CD4-positive, alpha-beta memory T cell (primary cell): ENCODE measurements around the gene MICAL2. TPM values are rescaled to one million over a fixed set of nuclear protein-coding genes. Genes with fewer than 3 reads are reported as not detected.

Experiments used
- CTCF ChIA-PET: fragments of 350-600 bp; sonication (Branson Sonifier 250); formaldehyde crosslinking; loops from one replicate; lab custom pipeline; 2021; ENCODE audit warnings: inconsistent platforms; ENCODE audit not compliant: partially characterized antibody; lab: Charles Lee
- POLR2A ChIA-PET: fragments of 350-600 bp; sonication (Branson Sonifier 250); formaldehyde crosslinking; loops from one replicate; lab custom pipeline; 2021; ENCODE audit not compliant: partially characterized antibody; lab: Charles Lee
- DNase-seq, 5 donors: peaks; one replicate each; pipeline versions ENCODE4 v3.0.0 to v3.0.0-alpha.2; 2020 to 2022; ENCODE audit warnings: mixed read lengths in 1 of 5
- H3K27ac ChIP-seq: one replicate; pipeline ENCODE4 v1.7.0; 2013; ENCODE audit warnings: low read depth, low read length
- H3K27me3 ChIP-seq: 2 replicates; pipeline ENCODE4 v1.7.0; 2013; ENCODE audit warnings: mild to moderate bottlenecking, low read length, moderate library complexity; ENCODE audit not compliant: insufficient read depth
- H3K36me3 ChIP-seq: 2 replicates; pipeline ENCODE4 v1.7.0; 2013; ENCODE audit warnings: mild to moderate bottlenecking, low read length, moderate library complexity; ENCODE audit not compliant: insufficient read depth
- H3K4me1 ChIP-seq: 2 replicates; pipeline ENCODE4 v1.7.0; 2013; ENCODE audit warnings: mild to moderate bottlenecking, low read length, moderate library complexity; ENCODE audit not compliant: insufficient read depth
- H3K4me3 ChIP-seq, 2 donors: one replicate each; pipeline ENCODE4 v1.7.0; 2013; ENCODE audit warnings: low read length in 2 of 2, mild to moderate bottlenecking in 1 of 2
- H3K9me3 ChIP-seq, 2 donors: one replicate each; pipeline ENCODE4 v1.7.0; 2013; ENCODE audit warnings: low read length in 2 of 2, control low read depth in 1 of 2; ENCODE audit not compliant: control insufficient read depth in 1 of 2
- H3K27ac Mint-ChIP-seq, 7 donors: one replicate each; pipeline ENCODE4 v1.8.0; 2020 to 2021; ENCODE audit warnings: mixed read lengths in 7 of 7, mild to moderate bottlenecking in 6 of 7, inconsistent platforms in 3 of 7, moderate library complexity in 3 of 7
- H3K27me3 Mint-ChIP-seq, 2 donors: one replicate each; pipeline ENCODE4 v1.8.0; 2020 to 2021; ENCODE audit warnings: mixed read lengths in 2 of 2
- H3K36me3 Mint-ChIP-seq, 2 donors: one replicate each; pipeline ENCODE4 v1.8.0; 2020 to 2021; ENCODE audit warnings: mixed read lengths in 2 of 2, inconsistent platforms in 1 of 2, mild to moderate bottlenecking in 1 of 2
- H3K4me1 Mint-ChIP-seq, 4 donors: one replicate each; pipeline ENCODE4 v1.8.0; 2020 to 2021; ENCODE audit warnings: mixed read lengths in 4 of 4, mild to moderate bottlenecking in 1 of 4
- H3K4me3 Mint-ChIP-seq, 8 donors: one replicate each; pipeline ENCODE4 v1.8.0; 2020 to 2021; ENCODE audit warnings: mixed read lengths in 8 of 8, mild to moderate bottlenecking in 7 of 8, moderate library complexity in 6 of 8, inconsistent platforms in 3 of 8
- H3K9me3 Mint-ChIP-seq, 8 donors: one replicate each; pipeline ENCODE4 v1.8.0; 2020 to 2021; ENCODE audit warnings: mixed read lengths in 8 of 8, mild to moderate bottlenecking in 5 of 8, inconsistent platforms in 3 of 8, moderate library complexity in 1 of 8
- intact Hi-C: fragments of 100-400 bp; cut with micrococcal nuclease; formaldehyde crosslinking; loops from one replicate; pipeline ENCODE4 v1.15.1; 2023
- polyA plus RNA-seq, 2 donors: library from polyadenylated mRNA; unstranded; fragments of 300-500 nt; fragmentation: Illumina TruSeq; gene quantifications; one replicate each; pipeline ENCODE4 v1.2.3, GENCODE V29; 2021
- total RNA-seq, 2 experiments: library from RNA; stranded (reverse); gene quantifications; one replicate each; pipeline ENCODE4 v1.2.3, GENCODE V29; 2021

MICAL2 gene
- total and polyA plus RNA-seq, 4 experiments from 2014 or later: 10.9 to 38.8 (median 28.2) TPM

- H3K9me3 ChIP-seq: no peaks in the 10 kb centered on the region
- no peak overlapping the region for H3K4me3 ChIP-seq
- DNase-seq: no peak
- H3K4me1 Mint-ChIP-seq: peaks cover 0 to 15% (median 5%) of the 10 kb centered on the region in 4 donors
- no peaks in the 10 kb centered on the region for H3K27me3 Mint-ChIP-seq
- peaks cover 6% of the 10 kb centered on the region for H3K36me3 ChIP-seq
- H3K36me3 Mint-ChIP-seq: peaks cover 23 to 50% of the 10 kb centered on the region in 2 donors
- POLR2A ChIA-PET: no interaction called here
- intact Hi-C loops: no loop called here
- peak overlapping the region in 2 of 7 donors; percentile 7 to 92 for H3K27ac Mint-ChIP-seq
- peaks cover 10% of the 10 kb centered on the region for H3K4me1 ChIP-seq
- CTCF ChIA-PET: interaction anchor here (1.2 to 1.3 kb wide), 2 partner anchors 38 to 198 kb away, joined by 3 to 5 read pairs; no protein-coding TSS in a partner anchor
- H3K4me3 Mint-ChIP-seq: peak overlapping the region in 1 of 8 donors; percentile 37
- no peak overlapping the region for H3K27ac ChIP-seq
- no peaks in the 10 kb centered on the region for H3K27me3 ChIP-seq
- peaks cover 0 to 1% (median 0%) of the 10 kb centered on the region in 8 donors for H3K9me3 Mint-ChIP-seq
These were observed 132.6 kb downstream of the MICAL2 start for GRCh38 chr11:12242966-12243365.

- H3K9me3 ChIP-seq: no peaks in the 10 kb centered on the region
- Mint-ChIP-seq H3K27ac (peak overlapping the region in 2 of 7 donors; percentile 30 to 92), H3K4me1 (peaks cover 0 to 15% (median 5%) of the 10 kb centered on the region in 4 donors), H3K9me3 (peaks cover 0 to 1% (median 0%) of the 10 kb centered on the region in 8 donors), H3K27me3 (no peaks in the 10 kb centered on the region), H3K4me3 (no peak overlapping the region), H3K36me3 (peaks cover 20 to 50% of the 10 kb centered on the region in 2 donors)
- H3K4me3 ChIP-seq: no peak overlapping the region
- ChIA-PET CTCF (no interaction called here), POLR2A (no interaction called here)
- H3K27me3 ChIP-seq: no peaks in the 10 kb centered on the region
- DNase-seq: no peak
- H3K4me1 ChIP-seq: peaks cover 10% of the 10 kb centered on the region
- H3K27ac ChIP-seq: no peak overlapping the region
- intact Hi-C loops: no loop called here
- peaks cover 4% of the 10 kb centered on the region for H3K36me3 ChIP-seq
These were observed 133.1 kb downstream of the MICAL2 start for GRCh38 chr11:12243486-12243885.

GRCh38 chr11:12243911-12244550, 133.6 kb downstream of the MICAL2 start:
- H3K27ac Mint-ChIP-seq: peak overlapping the region in 2 of 7 donors; percentile 30 to 39
- no peak overlapping the region for H3K4me3 ChIP-seq
- POLR2A ChIA-PET: no interaction called here
- H3K27ac ChIP-seq: no peak overlapping the region
- peaks cover 10% of the 10 kb centered on the region for H3K4me1 ChIP-seq
- H3K9me3 Mint-ChIP-seq: peaks cover 0 to 1% (median 0%) of the 10 kb centered on the region in 8 donors
- no peak overlapping the region for H3K4me3 Mint-ChIP-seq
- intact Hi-C loops: no loop called here
- peaks cover 20 to 52% of the 10 kb centered on the region in 2 donors for H3K36me3 Mint-ChIP-seq
- H3K27me3 Mint-ChIP-seq: no peaks in the 10 kb centered on the region
- no peak for DNase-seq
- peaks cover 4% of the 10 kb centered on the region for H3K36me3 ChIP-seq
- H3K9me3 ChIP-seq: no peaks in the 10 kb centered on the region
- peaks cover 0 to 15% (median 5%) of the 10 kb centered on the region in 4 donors for H3K4me1 Mint-ChIP-seq
- CTCF ChIA-PET: interaction anchor here (1.0 kb wide), 1 partner anchor 8 kb away, joined by 4 read pairs; no protein-coding TSS in a partner anchor
- no peaks in the 10 kb centered on the region for H3K27me3 ChIP-seq

GRCh38 chr11:12245091-12245490, 134.7 kb downstream of the MICAL2 start:
- CTCF ChIA-PET: interaction anchor here (1.0 to 1.7 kb wide), 2 partner anchors 9 to 198 kb away, joined by 4 to 6 read pairs; no protein-coding TSS in a partner anchor
- Histone ChIP-seq H3K36me3 (peaks cover 10% of the 10 kb centered on the region), H3K9me3 (no peaks in the 10 kb centered on the region), H3K27ac (no peak overlapping the region), H3K4me1 (peaks cover 10% of the 10 kb centered on the region), H3K4me3 (no peak overlapping the region), H3K27me3 (no peaks in the 10 kb centered on the region)
- H3K27ac Mint-ChIP-seq: no peak overlapping the region
- H3K36me3 Mint-ChIP-seq: peaks cover 28 to 62% of the 10 kb centered on the region in 2 donors
- H3K4me1 Mint-ChIP-seq: peaks cover 0 to 15% (median 5%) of the 10 kb centered on the region in 4 donors
- H3K9me3 Mint-ChIP-seq: peaks cover 0 to 1% (median 0%) of the 10 kb centered on the region in 8 donors
- DNase-seq: no peak
- POLR2A ChIA-PET: no interaction called here
- intact Hi-C loops: no loop called here
- no peaks in the 10 kb centered on the region for H3K27me3 Mint-ChIP-seq
- H3K4me3 Mint-ChIP-seq: no peak overlapping the region

- no peak overlapping the region for H3K27ac ChIP-seq
- Mint-ChIP-seq H3K4me3 (no peak overlapping the region), H3K27ac (no peak overlapping the region), H3K36me3 (peaks cover 28 to 65% of the 10 kb centered on the region in 2 donors), H3K9me3 (peaks cover 0 to 1% (median 0%) of the 10 kb centered on the region in 8 donors), H3K27me3 (no peaks in the 10 kb centered on the region), H3K4me1 (peaks cover 0 to 15% (median 5%) of the 10 kb centered on the region in 4 donors)
- DNase-seq: no peak
- H3K27me3 ChIP-seq: no peaks in the 10 kb centered on the region
- H3K4me3 ChIP-seq: no peak overlapping the region
- ChIA-PET POLR2A (no interaction called here), CTCF (interaction anchor here (0.9 to 2.2 kb wide), 3 partner anchors 9 to 198 kb away, joined by 3 to 9 read pairs (median 6); no protein-coding TSS in a partner anchor)
- no peaks in the 10 kb centered on the region for H3K9me3 ChIP-seq
- H3K4me1 ChIP-seq: peaks cover 10% of the 10 kb centered on the region
- intact Hi-C loops: no loop called here
- H3K36me3 ChIP-seq: peaks cover 11% of the 10 kb centered on the region
These were observed 135.2 kb downstream of the MICAL2 start for GRCh38 chr11:12245549-12246016.

GRCh38 chr11:12246147-12246546, 135.8 kb downstream of the MICAL2 start:
- H3K9me3 Mint-ChIP-seq: peaks cover 0 to 1% (median 0%) of the 10 kb centered on the region in 8 donors
- peaks cover 11% of the 10 kb centered on the region for H3K36me3 ChIP-seq
- no peak overlapping the region for H3K27ac Mint-ChIP-seq
- no peak for DNase-seq
- peaks cover 10% of the 10 kb centered on the region for H3K4me1 ChIP-seq
- no peak overlapping the region for H3K4me3 Mint-ChIP-seq
- peaks cover 28 to 64% of the 10 kb centered on the region in 2 donors for H3K36me3 Mint-ChIP-seq
- no peak overlapping the region for H3K4me3 ChIP-seq
- no peaks in the 10 kb centered on the region for H3K27me3 ChIP-seq
- ChIA-PET POLR2A (no interaction called here), CTCF (interaction anchor here (0.9 to 2.2 kb wide), 4 partner anchors 10 to 199 kb away, joined by 3 to 9 read pairs (median 8); no protein-coding TSS in a partner anchor)
- H3K4me1 Mint-ChIP-seq: peaks cover 0 to 15% (median 6%) of the 10 kb centered on the region in 4 donors
- intact Hi-C loops: no loop called here
- H3K9me3 ChIP-seq: no peaks in the 10 kb centered on the region
- H3K27me3 Mint-ChIP-seq: no peaks in the 10 kb centered on the region
- H3K27ac ChIP-seq: no peak overlapping the region

GRCh38 chr11:12246989-12247388, 136.6 kb downstream of the MICAL2 start:
- Mint-ChIP-seq H3K4me3 (no peak overlapping the region), H3K4me1 (peaks cover 0 to 8% (median 4%) of the 10 kb centered on the region in 4 donors), H3K36me3 (peaks cover 28 to 60% of the 10 kb centered on the region in 2 donors), H3K27ac (no peak overlapping the region), H3K9me3 (peaks cover 0 to 1% (median 0%) of the 10 kb centered on the region in 8 donors), H3K27me3 (no peaks in the 10 kb centered on the region)
- no peak for DNase-seq
- intact Hi-C loops: no loop called here
- ChIA-PET CTCF (interaction anchor here (1.4 to 2.2 kb wide), 2 partner anchors 11 to 35 kb away, joined by 9 read pairs; no protein-coding TSS in a partner anchor), POLR2A (no interaction called here)
- Histone ChIP-seq H3K4me1 (peaks cover 2% of the 10 kb centered on the region), H3K27ac (no peak overlapping the region), H3K9me3 (no peaks in the 10 kb centered on the region), H3K27me3 (no peaks in the 10 kb centered on the region), H3K36me3 (peaks cover 11% of the 10 kb centered on the region), H3K4me3 (no peak overlapping the region)
